Right ventricle myocardium superior (tissue), 1 donor: ENCODE measurements around the gene CCDC149. TPM values are rescaled to one million over a fixed set of nuclear protein-coding genes. Genes with fewer than 3 reads are reported as not detected.
A peak's percentile ranks its signal among the peaks of the same experiment; 100 is the strongest.

ENCODE experiments used
- ATAC-seq: fragments of 200-7000 bp; cut with Tn5 transposase; one replicate; pipeline ENCODE4 v1.9.1; 2020; ENCODE audit warnings: mild to moderate bottlenecking; ENCODE audit not compliant: poor library complexity
- DNase-seq: peaks from one replicate; pipeline ENCODE4 v3.0.0-alpha.2; 2020
- intact Hi-C: fragments of 100-400 bp; cut with DNase I; formaldehyde crosslinking; loops from one replicate; pipeline ENCODE4 v1.11.2; 2022
- total RNA-seq: library from RNA; stranded (reverse); fragmentation: NEBNext Ultra II Directional; extraction: Animal tissue kit (Norgen Biotek cat#: 25700); gene quantifications from one replicate; pipeline ENCODE4 v1.2.1, GENCODE V29; 2021
- donor health status: DM: no; HTN: yes; CAD: no; lungs with severe emphysema.

Gene CCDC149
- total RNA-seq, 1 donor from 2014 or later = 10.8 TPM

DNA sequence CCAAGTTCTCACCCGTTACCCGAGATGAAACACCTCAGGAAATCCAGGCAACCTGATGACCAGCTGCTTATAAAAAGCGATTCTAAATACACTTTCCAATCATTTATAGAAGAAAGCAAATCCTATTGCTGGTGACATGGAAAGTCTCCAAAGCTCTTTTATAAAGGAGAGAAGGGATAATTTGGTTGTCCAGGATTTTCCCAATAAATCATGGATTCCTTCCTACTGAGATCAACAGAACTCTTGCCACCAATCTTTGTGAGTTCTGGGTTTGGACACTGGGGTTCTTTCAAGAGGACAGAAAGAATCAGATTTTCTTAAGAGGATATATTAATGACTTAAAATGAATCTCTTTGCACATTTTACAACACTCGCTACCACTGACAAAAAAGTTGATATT, 142.2 kb downstream of the CCDC149 start:
- intact Hi-C loops = no loop called here
- DNase-seq (no peak), ATAC-seq (no peak)

DNA sequence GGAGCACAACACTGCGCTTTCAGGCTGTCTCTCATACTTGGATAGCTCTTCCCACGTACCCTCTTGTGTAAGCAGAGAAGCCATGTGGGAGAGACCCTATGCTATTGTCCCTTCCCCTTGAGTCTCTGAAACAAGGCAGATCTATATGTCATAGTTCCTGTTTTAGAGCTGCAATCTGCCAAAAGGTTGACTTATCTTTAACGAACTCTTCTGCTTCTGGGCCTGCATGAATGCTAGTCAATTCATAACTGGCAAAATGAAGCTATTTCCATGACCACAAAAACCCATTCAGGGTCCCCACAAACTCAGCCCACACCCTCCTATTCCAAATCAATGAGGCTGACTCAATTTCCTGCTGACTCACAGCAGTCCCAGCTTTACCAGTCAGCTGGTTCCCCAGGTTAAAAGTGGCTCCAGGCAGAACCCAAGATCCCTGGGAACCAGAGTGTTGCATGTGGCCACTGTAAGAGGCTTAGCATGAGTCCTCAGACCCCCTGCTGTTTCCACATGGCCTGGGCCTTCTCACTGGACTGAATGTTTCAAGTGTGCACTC, 142.7 kb downstream of the CCDC149 start:
- DNase-seq = no peak
- ATAC-seq = no peak
- intact Hi-C loops = no loop called here

DNA sequence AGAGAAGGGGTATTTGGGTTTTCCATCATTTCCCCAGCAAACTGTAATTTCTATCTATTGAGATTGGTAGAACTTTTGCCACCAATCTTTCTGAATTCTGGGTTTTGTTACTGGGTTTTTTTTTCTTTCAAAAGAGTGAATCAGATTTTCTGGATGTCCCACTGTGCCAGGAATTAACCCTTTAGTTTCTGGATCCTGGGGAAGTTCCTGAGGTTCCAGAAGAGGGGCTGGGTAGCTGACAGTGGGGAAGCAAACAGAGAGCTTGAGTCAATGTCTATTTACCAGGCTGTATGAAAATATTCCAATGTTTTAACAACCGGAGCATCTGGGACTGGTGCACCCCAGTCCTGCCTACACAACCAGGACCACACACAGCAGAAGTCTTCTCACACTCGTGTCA, 143.3 kb downstream of the CCDC149 start:
- intact Hi-C loops = no loop called here
- DNase-seq = no peak

DNA sequence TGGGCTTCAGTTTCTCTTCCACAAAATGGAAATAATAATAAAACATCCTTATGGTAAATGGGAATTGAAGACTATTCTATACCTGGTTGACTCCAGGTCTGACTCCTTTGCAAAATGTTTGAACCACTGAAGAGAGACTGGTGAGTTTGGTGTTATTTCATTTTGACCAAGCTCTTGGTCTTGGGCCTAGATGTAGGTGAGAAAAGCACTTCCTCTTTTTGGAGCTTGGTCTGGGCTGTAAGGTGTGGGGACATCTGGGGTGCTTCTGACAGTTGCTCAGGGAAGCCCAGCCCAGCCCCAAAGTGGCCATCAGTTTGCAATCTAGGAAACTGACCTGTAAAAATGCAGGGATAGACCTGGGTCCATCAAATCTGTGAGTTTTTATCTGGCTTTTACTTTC, 144.2 kb downstream of the CCDC149 start:
- DNase-seq (no peak), ATAC-seq (no peak)
- intact Hi-C loops = no loop called here

More for the DNA sequence above, 143.3 kb downstream of the CCDC149 start:
- no peak for ATAC-seq

DNA sequence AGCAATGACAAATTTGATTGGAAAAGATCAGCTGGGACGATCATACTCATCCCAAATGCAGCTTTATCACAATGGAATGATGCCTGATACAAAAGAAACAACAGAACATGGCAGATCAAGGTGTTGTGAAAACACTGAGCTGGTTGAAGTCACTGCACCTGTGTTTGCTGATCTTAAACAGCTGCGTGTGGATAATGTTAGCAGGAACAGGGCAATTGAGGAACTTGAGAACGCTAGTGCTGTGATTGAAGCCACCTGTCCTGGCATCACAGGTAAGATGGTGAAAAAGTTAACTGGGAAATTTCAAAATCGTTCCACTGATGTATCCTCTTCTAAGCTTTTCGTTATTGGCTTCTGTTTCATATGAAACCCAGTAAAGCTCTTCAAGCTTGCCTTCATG, 144.8 kb downstream of the CCDC149 start:
- DNase-seq (no peak), ATAC-seq (no peak)
- intact Hi-C loops = no loop called here

DNA sequence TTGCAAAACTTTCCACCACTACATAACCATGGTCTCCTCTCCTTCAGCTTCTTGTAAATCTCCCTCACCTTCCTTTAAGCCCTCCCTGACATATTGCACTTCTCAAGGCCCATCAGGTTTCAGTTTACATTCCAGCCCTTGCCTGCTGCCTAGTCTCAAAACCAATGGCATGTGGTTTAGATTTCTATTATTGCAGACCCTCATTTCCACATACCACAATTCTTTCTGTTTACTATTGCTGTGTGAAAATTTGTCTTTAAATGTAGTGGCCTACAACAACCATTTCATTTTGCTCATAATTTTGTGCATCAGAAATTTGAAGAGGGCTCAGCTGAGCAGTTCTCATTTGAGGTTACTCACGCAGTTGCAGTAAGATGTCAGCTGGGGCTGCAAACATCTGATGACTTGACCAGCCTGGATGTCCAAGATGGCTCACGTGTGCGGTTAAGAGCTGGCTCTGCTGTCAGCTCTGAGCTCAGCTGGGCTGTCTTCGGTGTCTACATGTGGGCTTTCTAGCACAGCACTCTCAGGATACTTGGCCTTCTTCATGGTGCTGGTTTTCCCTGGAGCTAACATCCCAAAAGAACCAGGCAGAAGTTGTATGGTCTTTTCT, 147.4 kb downstream of the CCDC149 start:
- intact Hi-C loops = no loop called here
- DNase-seq (no peak), ATAC-seq (no peak)

DNA sequence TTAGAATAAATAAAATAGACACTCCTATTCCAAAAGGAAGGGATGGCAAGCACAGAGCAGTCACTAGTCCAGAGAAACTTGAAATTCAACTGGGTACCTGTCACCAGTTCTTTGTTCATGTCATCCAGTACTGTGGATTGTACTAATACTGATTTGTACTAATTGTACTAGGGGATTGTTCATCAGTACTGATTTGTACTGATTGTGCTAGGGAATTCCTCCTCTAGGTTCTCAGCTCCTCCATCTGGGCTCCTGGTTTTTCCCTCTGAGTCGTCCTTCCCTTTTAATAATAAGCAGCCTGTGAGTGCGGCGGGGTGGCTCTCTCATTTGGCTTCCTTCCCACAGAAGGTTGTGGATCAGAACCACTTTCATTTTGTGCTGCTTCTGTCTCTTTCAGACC, 148.5 kb downstream of the CCDC149 start:
- no peak for DNase-seq
- ATAC-seq = no peak
- intact Hi-C loops = no loop called here

DNA sequence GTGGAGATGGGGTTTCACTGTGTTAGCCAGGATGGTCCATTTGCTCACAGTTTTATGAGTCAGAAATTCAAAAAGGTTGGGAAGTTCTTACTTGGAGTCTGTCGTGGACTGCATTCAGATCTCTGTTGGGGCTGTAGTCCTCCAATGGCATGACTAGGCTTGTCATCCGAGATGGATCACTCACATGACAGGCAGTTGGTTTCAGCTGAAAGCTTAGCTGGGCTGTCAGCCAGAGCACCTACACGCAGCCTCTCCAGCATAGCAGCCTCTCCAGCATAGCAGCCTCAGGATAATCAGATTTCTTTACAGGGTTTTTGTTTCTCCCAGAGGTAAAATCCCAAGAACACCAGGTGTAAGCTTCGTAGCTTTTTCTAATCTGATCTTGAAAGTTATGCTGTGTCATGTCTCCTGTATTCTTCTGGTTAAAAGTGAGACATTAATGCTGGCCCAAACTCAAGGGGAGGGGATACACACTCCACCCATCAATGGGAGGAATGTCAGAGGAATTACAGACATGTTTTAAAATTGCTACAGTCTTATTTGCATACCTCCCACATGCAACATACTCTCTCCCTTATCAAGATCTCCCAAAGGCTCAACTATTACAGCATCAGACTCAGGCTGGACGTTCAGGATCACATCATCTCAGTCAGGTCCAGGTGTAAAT, 149.1 kb downstream of the CCDC149 start:
- DNase-seq (no peak), ATAC-seq (peak; percentile 60)
- intact Hi-C loops = no loop called here

Other genes with a start within 250 kb of the CCDC149 start
- 62.4 TPM for gene SOD3, start 117.5 kb downstream of the CCDC149 start, total RNA-seq
- gene LGI2, start 117.9 kb upstream of the CCDC149 start, total RNA-seq = 2.3 TPM
- 5.0 TPM for gene SEPSECS, start 247.4 kb upstream of the CCDC149 start, total RNA-seq